AG04450 (cell line): Measurements from ENCODE around the gene CALCR. TPM values are rescaled to one million over a fixed set of nuclear protein-coding genes. Genes with fewer than 3 reads are reported as not detected.

Experiments
- CTCF ChIA-PET: fragments of 300-600, 350-600 bp; formaldehyde crosslinking; extraction: SDS; loops from one replicate; lab custom pipeline; 2022; ENCODE audit warnings: antibody characterized with exemption, inconsistent platforms; lab: Charles Lee
- POLR2A ChIA-PET: fragments of 350-600 bp; formaldehyde crosslinking; extraction: SDS; loops from one replicate; lab custom pipeline; 2021; ENCODE audit warnings: antibody characterized with exemption, inconsistent platforms; lab: Yijun Ruan, JAX
- DNase-seq: peaks from one replicate; pipeline ENCODE4 v3.0.0-alpha.2; 2011; ENCODE audit warnings: low read depth, low spot score
- H3K27ac ChIP-seq: one replicate; pipeline ENCODE4 v1.5.1; 2012; ENCODE audit warnings: low read depth, low read length, control low read depth
- H3K27me3 ChIP-seq: one replicate; pipeline ENCODE4 v1.6.0; 2012; ENCODE audit warnings: low read length; ENCODE audit not compliant: control insufficient read depth, insufficient read depth
- H3K4me3 ChIP-seq: 2 replicates; pipeline ENCODE4 v1.5.1; 2011; ENCODE audit warnings: mild to moderate bottlenecking, low read depth, low read length, control low read depth
- H3K9me3 ChIP-seq: 2 replicates; pipeline ENCODE4 v1.5.1; 2012; ENCODE audit warnings: low read length; ENCODE audit not compliant: control insufficient read depth, insufficient read depth
- polyA plus RNA-seq: library from polyadenylated mRNA; depleted of rRNA; stranded (reverse); fragments of >200 nt; gene quantifications from 2 replicates; pipeline ENCODE4 v1.2.3, GENCODE V29; 2011
- TF ChIP-seq, protein P1 (sequence below): IDR thresholded peaks from 2 replicates; pipeline ENCODE4 v1.5.1; 2011; ENCODE audit warnings: low read depth, low read length, control low read depth, inconsistent platforms

Gene CALCR
- polyA plus RNA-seq, 1 experiment: not detected

- no peak overlapping the region for H3K4me3 ChIP-seq
- TF ChIP-seq, protein P1, sequence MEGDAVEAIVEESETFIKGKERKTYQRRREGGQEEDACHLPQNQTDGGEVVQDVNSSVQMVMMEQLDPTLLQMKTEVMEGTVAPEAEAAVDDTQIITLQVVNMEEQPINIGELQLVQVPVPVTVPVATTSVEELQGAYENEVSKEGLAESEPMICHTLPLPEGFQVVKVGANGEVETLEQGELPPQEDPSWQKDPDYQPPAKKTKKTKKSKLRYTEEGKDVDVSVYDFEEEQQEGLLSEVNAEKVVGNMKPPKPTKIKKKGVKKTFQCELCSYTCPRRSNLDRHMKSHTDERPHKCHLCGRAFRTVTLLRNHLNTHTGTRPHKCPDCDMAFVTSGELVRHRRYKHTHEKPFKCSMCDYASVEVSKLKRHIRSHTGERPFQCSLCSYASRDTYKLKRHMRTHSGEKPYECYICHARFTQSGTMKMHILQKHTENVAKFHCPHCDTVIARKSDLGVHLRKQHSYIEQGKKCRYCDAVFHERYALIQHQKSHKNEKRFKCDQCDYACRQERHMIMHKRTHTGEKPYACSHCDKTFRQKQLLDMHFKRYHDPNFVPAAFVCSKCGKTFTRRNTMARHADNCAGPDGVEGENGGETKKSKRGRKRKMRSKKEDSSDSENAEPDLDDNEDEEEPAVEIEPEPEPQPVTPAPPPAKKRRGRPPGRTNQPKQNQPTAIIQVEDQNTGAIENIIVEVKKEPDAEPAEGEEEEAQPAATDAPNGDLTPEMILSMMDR: no peak
- POLR2A ChIA-PET: no interaction called here
- H3K27me3 ChIP-seq: no peaks in the 10 kb centered on the region
- no peak overlapping the region for H3K27ac ChIP-seq
- H3K9me3 ChIP-seq: no peaks in the 10 kb centered on the region
- CTCF ChIA-PET: no interaction called here
- DNase-seq: no peak
Observed at GRCh38 chr7:93409324-93409723, 165.2 kb downstream of the CALCR start.

- ChIA-PET POLR2A (no interaction called here), CTCF (no interaction called here)
- Histone ChIP-seq H3K9me3 (no peaks in the 10 kb centered on the region), H3K4me3 (no peak overlapping the region), H3K27ac (no peak overlapping the region), H3K27me3 (no peaks in the 10 kb centered on the region)
- TF ChIP-seq, protein P1: no peak
- no peak for DNase-seq
Observed at GRCh38 chr7:93407239-93407638, 167.3 kb downstream of the CALCR start.

GRCh38 chr7:93402944-93403343 lies 171.6 kb downstream of the CALCR start:
- Histone ChIP-seq H3K9me3 (no peaks in the 10 kb centered on the region), H3K4me3 (no peak overlapping the region), H3K27me3 (no peaks in the 10 kb centered on the region), H3K27ac (no peak overlapping the region)
- POLR2A ChIA-PET: no interaction called here
- TF ChIP-seq, protein P1: no peak
- CTCF ChIA-PET: no interaction called here
- no peak for DNase-seq

DNA sequence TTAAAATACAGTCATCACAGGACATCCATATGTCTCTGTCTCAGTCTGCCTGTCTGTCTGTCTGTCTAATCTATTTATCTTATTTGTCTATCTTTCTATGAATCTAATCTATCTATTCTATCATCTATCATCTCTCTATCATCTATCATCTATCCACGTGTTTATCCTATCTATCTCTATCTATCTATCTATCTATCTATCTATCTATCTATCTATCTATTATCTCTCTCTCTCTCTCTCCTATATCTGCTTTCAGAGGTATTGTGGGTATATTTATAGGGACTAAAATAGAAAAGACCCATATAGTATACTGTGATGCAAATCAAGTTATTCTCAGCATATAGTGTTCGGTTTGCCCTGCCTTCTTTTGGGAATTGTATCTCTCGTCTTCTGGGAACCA lies 174.9 kb downstream of the CALCR start:
- TF ChIP-seq, protein P1: no peak
- H3K27ac ChIP-seq: no peak overlapping the region
- no peaks in the 10 kb centered on the region for H3K27me3 ChIP-seq
- no peak overlapping the region for H3K4me3 ChIP-seq
- POLR2A ChIA-PET: no interaction called here
- no peak for DNase-seq
- H3K9me3 ChIP-seq: no peaks in the 10 kb centered on the region
- CTCF ChIA-PET: no interaction called here

- no peak overlapping the region for H3K27ac ChIP-seq
- ChIA-PET CTCF (no interaction called here), POLR2A (no interaction called here)
Observed at GRCh38 chr7:93392984-93393383, 181.5 kb downstream of the CALCR start.

More at GRCh38 chr7:93392984-93393383, 181.5 kb downstream of the CALCR start:
- Histone ChIP-seq H3K9me3 (no peaks in the 10 kb centered on the region), H3K4me3 (no peak overlapping the region), H3K27me3 (no peaks in the 10 kb centered on the region)
- TF ChIP-seq, protein P1: no peak
- DNase-seq: no peak
